Epithelial cell of umbilical artery (primary cell): ENCODE measurements around the gene TBRG1. TPM values are rescaled to one million over a fixed set of nuclear protein-coding genes. Genes with fewer than 3 reads are reported as not detected.

Experiments
- total RNA-seq: library from RNA; depleted of rRNA; stranded (reverse); fragments of >200 nt; gene quantifications from 2 replicates; pipeline ENCODE4 v1.2.3, GENCODE V29; 2014

TBRG1 gene, protein sequence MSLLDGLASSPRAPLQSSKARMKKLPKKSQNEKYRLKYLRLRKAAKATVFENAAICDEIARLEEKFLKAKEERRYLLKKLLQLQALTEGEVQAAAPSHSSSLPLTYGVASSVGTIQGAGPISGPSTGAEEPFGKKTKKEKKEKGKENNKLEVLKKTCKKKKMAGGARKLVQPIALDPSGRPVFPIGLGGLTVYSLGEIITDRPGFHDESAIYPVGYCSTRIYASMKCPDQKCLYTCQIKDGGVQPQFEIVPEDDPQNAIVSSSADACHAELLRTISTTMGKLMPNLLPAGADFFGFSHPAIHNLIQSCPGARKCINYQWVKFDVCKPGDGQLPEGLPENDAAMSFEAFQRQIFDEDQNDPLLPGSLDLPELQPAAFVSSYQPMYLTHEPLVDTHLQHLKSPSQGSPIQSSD
- total RNA-seq, result 15.0 and 16.9 TPM in 2 replicates

DNA sequence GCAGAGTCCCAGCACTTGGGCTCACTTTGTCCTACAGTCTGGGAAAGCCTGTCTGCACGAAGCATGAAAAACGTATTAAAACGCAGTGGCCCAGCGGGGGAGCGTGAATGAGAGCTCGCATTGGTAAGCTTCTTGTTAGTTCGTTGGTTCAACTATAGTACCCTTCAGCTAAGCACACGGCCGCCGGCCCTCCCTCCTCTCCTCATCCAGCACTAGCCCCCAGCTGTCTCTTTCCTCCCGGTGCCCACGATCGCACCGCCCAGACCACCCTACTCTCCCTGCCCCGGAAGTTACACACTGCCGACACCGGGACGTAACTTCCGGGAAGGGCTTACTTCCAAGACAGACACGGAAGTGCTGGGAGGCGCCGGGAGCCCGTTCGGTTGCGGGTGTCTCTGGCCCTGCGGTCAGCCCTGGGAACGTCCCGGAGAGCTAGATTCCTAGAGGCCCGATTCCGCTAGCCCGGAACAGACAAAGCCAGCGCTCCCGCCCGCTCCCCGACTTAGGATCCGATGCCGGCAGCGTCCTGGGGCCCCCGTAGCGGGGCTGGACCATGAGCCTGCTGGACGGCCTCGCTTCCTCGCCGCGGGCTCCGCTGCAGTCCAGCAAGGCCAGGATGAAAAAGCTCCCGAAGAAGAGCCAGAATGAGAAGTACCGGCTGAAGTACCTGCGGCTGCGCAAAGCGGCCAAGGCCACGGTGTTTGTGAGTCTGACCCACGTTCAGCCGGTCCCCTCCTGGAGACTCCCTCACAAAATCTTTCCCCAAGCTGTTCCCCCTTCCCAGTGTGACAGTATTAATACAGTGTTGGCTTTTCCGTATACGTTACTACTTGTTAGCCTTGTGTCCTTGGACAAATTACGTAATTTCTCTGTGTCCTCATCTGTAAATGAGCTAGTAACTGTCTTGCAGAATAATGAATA is at the start of gene TBRG1:
TSS of gene TBRG1 (plus strand) at position 334 of the 921 bp plus-strand sequence. CDS start at position 554, 220 bp downstream.

DNA sequence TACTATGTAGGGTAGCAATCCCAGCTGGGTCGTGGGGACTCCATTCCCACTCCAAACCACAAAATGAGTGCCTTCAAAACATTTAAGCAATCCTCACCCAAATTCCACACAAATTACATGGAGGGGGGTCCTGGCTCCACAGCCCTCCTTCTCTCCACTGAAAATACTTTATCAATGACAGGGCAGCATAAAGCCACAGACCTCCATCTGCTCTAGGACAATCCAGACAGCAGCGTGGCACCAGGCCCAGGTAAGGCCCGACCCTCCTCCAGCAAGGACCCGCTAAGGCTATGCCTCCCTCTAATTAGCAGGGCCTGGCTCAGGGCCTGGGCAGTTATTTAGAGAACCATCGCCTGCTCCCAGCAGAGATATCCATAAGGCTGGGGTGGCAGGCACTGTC is 11.6 kb upstream of the TBRG1 start, which contains the start of gene PANX3:
TSS of gene PANX3 (plus strand) at position 365 of the 400 bp plus-strand sequence. CDS start 129 bp downstream, outside the sequence.

DNA sequence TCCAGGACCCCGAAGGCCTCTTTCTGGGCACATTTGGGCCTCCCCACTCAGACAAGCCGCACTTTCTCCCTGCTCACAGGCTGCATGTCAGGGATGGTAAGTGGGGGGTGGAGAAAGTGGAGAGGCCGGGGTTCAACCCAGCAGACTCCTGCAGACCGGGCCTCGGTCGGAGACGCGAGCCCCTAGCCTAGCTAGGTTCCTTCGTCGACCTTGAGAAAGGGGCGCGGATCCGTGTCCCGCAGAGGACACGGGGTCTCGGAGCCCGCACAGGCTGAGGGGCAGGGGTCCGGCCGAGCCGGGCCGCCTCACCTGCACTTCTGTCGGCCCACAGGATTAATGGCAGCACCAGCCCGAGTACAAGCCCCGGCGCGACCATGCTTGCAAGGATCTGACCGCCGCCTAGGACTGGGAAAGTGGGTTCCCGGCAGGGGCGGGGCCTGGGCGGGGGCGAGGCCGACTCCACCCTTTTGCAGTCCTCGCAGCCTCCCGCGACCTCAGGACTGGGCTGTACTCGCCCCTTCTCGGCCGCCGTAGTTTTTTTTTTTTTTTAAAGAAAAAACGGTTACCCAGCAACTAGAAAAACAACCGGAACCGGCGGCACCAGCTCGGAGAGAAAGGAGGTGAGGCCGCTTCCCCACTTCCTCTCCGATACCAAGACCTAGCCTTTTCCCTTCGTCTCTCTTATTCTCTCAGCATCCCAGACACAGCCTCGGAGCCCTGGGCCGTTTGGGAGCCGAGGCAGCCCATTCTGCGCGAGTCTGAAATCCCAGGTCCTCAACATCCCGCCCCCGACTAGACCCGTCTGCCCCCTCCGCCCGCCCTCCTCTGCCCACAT is 50.9 kb downstream of the TBRG1 start, which contains the start of the genes SIAE and SPA17:
TSS of gene SIAE (minus strand) at position 407 of the 835 bp plus-strand sequence. CDS start at position 376, 31 bp downstream.
TSS of gene SPA17 (plus strand) at position 572 of the 835 bp plus-strand sequence. CDS start 1,361 bp downstream, outside the sequence.

Other genes starting within 250 kb of the TBRG1 start
- not detected in 2 replicates for gene OR8B2, start 238.4 kb upstream of the TBRG1 start, total RNA-seq
- not detected in 2 replicates for gene OR8B3, start 223.8 kb upstream of the TBRG1 start, total RNA-seq
- not detected in 2 replicates for gene OR8B4, start 198.0 kb upstream of the TBRG1 start, total RNA-seq
- gene OR8B8, start 177.2 kb upstream of the TBRG1 start, total RNA-seq, result not detected in 2 replicates
- not detected in 2 replicates for gene OR8B12, start 79.2 kb upstream of the TBRG1 start, total RNA-seq
- gene OR8A1, start 52.9 kb upstream of the TBRG1 start, total RNA-seq, result not detected in 2 replicates
- not detected in 2 replicates for gene PANX3, start 11.4 kb upstream of the TBRG1 start, total RNA-seq
- gene SIAE, start 50.9 kb downstream of the TBRG1 start, total RNA-seq, result 9.1 and 16.1 TPM in 2 replicates
- gene SPA17, start 51.0 kb downstream of the TBRG1 start, total RNA-seq, result 8.5 and 10.7 TPM in 2 replicates
- 0.32 and 0.91 TPM in 2 replicates for gene NRGN, start 117.1 kb downstream of the TBRG1 start, total RNA-seq
- 0.46 TPM in 1 of 2 replicates, not detected in the other for gene VSIG2, start 129.4 kb downstream of the TBRG1 start, total RNA-seq
- 69.8 and 70.7 TPM in 2 replicates for gene ESAM, start 139.4 kb downstream of the TBRG1 start, total RNA-seq
- gene MSANTD2, start 177.5 kb downstream of the TBRG1 start, total RNA-seq, result 7.1 and 12.2 TPM in 2 replicates
- gene ROBO3, start 242.6 kb downstream of the TBRG1 start, total RNA-seq, result 16.9 and 17.2 TPM in 2 replicates